Peyer's patch (tissue), 4 donors: Measurements from ENCODE around the gene SMAD9.

Experiments used
- CTCF ChIP-seq, 6 experiments: fragments of 450-650 bp in 4 of 6; fragments of 200-600 bp in 2 of 6; sonication (generic) in 1 of 6; IDR thresholded peaks; one replicate each; pipeline ENCODE4 v1.5.1; 2017 to 2019; ENCODE audit warnings: antibody characterized with exemption in 6 of 6, mild to moderate bottlenecking in 3 of 6, moderate library complexity in 1 of 6
- POLR2A ChIP-seq, 2 donors: fragments of 450-650 bp; IDR thresholded peaks; one replicate each; pipeline ENCODE4 v1.5.1; 2017; ENCODE audit warnings: antibody characterized with exemption in 2 of 2, mild to moderate bottlenecking in 2 of 2, moderate library complexity in 2 of 2

GRCh38 chr13:36880961-36881360 is 39.1 kb downstream of the SMAD9 start:
- TF ChIP-seq CTCF (IDR thresholded peaks at IDR 0.05) (no peak), POLR2A (IDR thresholded peaks at IDR 0.05) (no peak)
